Liver (tissue), 3 donors: ENCODE measurements around the gene PAIP2.

ENCODE experiments used
- FOXA1 ChIP-seq: IDR thresholded peaks from 2 replicates; pipeline ENCODE4 v1.6.1; 2016; ENCODE audit warnings: antibody characterized with exemption
- FOXA2 ChIP-seq: IDR thresholded peaks from 2 replicates; pipeline ENCODE4 v1.6.1; 2016; ENCODE audit warnings: antibody characterized with exemption
- GABPA ChIP-seq, 2 donors: IDR thresholded peaks in 1 of 2; conservative IDR thresholded peaks in 1 of 2; 2 replicates each; pipeline ENCODE4 v1.6.1; 2016; ENCODE audit warnings: antibody characterized with exemption in 2 of 2, mild to moderate bottlenecking in 1 of 2, moderate library complexity in 1 of 2
- HNF4A ChIP-seq, 2 donors: conservative IDR thresholded peaks; 2 replicates each; pipeline ENCODE4 v1.6.1; 2016; ENCODE audit warnings: antibody characterized with exemption in 2 of 2, mild to moderate bottlenecking in 2 of 2
- NR2F2 ChIP-seq: IDR thresholded peaks from 2 replicates; pipeline ENCODE4 v1.6.1; 2016; ENCODE audit warnings: antibody characterized with exemption
- RAD21 ChIP-seq, 2 donors: IDR thresholded peaks; 2 replicates each; pipeline ENCODE4 v1.6.1; 2016; ENCODE audit warnings: antibody characterized with exemption in 2 of 2, mild to moderate bottlenecking in 2 of 2
- SP1 ChIP-seq: IDR thresholded peaks from 2 replicates; pipeline ENCODE4 v1.6.1; 2018; ENCODE audit warnings: antibody characterized with exemption, mild to moderate bottlenecking
- YY1 ChIP-seq: IDR thresholded peaks from 2 replicates; pipeline ENCODE4 v1.6.1; 2016; ENCODE audit warnings: antibody characterized with exemption, mild to moderate bottlenecking
- TF ChIP-seq, protein P1 (sequence below): fragments of 150-350 bp; IDR thresholded peaks from 2 replicates; pipeline ENCODE4 v1.5.1; 2017; ENCODE audit warnings: improper control_type of control experiment, low read depth, low read length; ENCODE audit not compliant: missing input control
- TF ChIP-seq, protein P2 (sequence below): IDR thresholded peaks from 2 replicates; pipeline ENCODE4 v1.6.1; 2016; ENCODE audit warnings: antibody characterized with exemption, mild to moderate bottlenecking
- TF ChIP-seq, protein P3 (sequence below): IDR thresholded peaks from 2 replicates; pipeline ENCODE4 v1.6.1; 2016; ENCODE audit warnings: antibody characterized with exemption
- TF ChIP-seq, protein P4 (sequence below): IDR thresholded peaks from 2 replicates; pipeline ENCODE4 v1.6.1; 2016; ENCODE audit warnings: antibody characterized with exemption
- donor health status: healthy.
- donor health status: healthy.

DNA sequence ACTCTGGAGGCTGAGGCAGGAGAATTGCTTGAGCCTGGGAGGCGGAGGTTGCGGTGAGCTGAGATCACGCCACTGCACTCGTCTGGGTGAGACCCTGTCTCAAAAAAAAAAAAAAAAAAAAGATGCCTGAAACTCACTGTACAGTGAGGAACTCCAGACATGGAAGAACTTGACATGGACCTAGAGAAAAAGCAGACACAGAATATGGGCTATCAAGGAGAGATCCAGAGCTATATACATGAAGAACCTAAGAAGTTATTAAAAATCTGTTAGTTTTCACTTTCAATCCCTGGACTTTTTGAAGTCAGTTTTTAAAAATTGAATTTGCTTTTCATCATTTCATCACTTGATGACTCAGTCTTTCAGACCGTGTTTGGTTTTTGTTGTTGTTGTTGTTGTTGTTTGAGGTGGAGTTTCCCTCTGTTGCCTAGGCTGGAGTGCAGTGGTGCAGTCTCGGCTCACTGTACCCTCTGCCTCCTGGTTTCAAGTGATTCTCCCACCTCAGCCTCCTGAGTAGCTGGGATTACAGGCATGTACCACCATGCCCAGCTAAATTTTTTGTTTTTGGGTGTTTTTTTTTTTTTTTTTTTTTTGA lies 20.3 kb downstream of the PAIP2 start:
- TF ChIP-seq, protein P1, sequence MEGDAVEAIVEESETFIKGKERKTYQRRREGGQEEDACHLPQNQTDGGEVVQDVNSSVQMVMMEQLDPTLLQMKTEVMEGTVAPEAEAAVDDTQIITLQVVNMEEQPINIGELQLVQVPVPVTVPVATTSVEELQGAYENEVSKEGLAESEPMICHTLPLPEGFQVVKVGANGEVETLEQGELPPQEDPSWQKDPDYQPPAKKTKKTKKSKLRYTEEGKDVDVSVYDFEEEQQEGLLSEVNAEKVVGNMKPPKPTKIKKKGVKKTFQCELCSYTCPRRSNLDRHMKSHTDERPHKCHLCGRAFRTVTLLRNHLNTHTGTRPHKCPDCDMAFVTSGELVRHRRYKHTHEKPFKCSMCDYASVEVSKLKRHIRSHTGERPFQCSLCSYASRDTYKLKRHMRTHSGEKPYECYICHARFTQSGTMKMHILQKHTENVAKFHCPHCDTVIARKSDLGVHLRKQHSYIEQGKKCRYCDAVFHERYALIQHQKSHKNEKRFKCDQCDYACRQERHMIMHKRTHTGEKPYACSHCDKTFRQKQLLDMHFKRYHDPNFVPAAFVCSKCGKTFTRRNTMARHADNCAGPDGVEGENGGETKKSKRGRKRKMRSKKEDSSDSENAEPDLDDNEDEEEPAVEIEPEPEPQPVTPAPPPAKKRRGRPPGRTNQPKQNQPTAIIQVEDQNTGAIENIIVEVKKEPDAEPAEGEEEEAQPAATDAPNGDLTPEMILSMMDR: no peak
- TF ChIP-seq, protein P2, sequence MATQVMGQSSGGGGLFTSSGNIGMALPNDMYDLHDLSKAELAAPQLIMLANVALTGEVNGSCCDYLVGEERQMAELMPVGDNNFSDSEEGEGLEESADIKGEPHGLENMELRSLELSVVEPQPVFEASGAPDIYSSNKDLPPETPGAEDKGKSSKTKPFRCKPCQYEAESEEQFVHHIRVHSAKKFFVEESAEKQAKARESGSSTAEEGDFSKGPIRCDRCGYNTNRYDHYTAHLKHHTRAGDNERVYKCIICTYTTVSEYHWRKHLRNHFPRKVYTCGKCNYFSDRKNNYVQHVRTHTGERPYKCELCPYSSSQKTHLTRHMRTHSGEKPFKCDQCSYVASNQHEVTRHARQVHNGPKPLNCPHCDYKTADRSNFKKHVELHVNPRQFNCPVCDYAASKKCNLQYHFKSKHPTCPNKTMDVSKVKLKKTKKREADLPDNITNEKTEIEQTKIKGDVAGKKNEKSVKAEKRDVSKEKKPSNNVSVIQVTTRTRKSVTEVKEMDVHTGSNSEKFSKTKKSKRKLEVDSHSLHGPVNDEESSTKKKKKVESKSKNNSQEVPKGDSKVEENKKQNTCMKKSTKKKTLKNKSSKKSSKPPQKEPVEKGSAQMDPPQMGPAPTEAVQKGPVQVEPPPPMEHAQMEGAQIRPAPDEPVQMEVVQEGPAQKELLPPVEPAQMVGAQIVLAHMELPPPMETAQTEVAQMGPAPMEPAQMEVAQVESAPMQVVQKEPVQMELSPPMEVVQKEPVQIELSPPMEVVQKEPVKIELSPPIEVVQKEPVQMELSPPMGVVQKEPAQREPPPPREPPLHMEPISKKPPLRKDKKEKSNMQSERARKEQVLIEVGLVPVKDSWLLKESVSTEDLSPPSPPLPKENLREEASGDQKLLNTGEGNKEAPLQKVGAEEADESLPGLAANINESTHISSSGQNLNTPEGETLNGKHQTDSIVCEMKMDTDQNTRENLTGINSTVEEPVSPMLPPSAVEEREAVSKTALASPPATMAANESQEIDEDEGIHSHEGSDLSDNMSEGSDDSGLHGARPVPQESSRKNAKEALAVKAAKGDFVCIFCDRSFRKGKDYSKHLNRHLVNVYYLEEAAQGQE: no peak
- TF ChIP-seq, protein P3, sequence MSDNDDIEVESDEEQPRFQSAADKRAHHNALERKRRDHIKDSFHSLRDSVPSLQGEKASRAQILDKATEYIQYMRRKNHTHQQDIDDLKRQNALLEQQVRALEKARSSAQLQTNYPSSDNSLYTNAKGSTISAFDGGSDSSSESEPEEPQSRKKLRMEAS: no peak
- TF ChIP-seq NR2F2 (no peak), YY1 (no peak), SP1 (no peak), FOXA1 (no peak), RAD21 (IDR thresholded peaks at IDR 0.05) (no peak), HNF4A (conservative IDR thresholded peaks at IDR 0.05) (no peak), FOXA2 (no peak), GABPA (IDR thresholded peaks at IDR 0.05 in 1 of 2, conservative IDR thresholded peaks at IDR 0.05 in 1 of 2) (no peak)
- TF ChIP-seq, protein P4, sequence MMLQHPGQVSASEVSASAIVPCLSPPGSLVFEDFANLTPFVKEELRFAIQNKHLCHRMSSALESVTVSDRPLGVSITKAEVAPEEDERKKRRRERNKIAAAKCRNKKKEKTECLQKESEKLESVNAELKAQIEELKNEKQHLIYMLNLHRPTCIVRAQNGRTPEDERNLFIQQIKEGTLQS: no peak
